HG02981 (cell line): ENCODE data around the gene DPP10.

Experiments used
- ATAC-seq: cut with Tn5 transposase; IDR thresholded peaks from one replicate; pipeline ENCODE4 v1.9.1; 2021; ENCODE audit warnings: mild to moderate bottlenecking, moderate library complexity; ENCODE audit not compliant: unreplicated experiment

The DPP10 gene

DNA sequence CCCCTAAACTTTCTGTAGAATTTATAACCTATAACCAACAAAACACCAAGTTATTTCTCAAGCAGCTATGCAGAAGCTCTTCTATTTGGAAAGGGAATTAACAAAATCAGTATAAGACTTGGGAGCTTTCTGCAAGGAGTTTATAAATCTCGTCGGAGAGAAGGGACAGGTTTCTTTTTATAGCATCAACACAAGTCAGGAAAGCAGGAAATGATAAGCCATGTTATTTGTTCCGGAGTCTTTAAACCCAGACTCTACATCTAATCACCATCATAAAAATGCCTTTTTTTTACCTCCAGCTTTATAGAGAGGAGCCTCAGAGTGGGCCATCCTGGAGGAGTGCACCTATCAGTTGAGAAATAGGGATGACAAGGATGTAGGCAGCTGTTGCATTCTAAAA lies 137.1 kb downstream of the DPP10 start:
- no peak for ATAC-seq

- ATAC-seq = no peak
Measured at GRCh38 chr2:114580691-114581090, 138.2 kb downstream of the DPP10 start.

GRCh38 chr2:114598329-114598728 lies 155.9 kb downstream of the DPP10 start:
- ATAC-seq = no peak

GRCh38 chr2:114609203-114609602 lies 166.8 kb downstream of the DPP10 start:
- no peak for ATAC-seq

GRCh38 chr2:114609801-114610200 lies 167.4 kb downstream of the DPP10 start:
- ATAC-seq = no peak

GRCh38 chr2:114610677-114611076 lies 168.2 kb downstream of the DPP10 start:
- no peak for ATAC-seq

- ATAC-seq = no peak
Measured at GRCh38 chr2:114614592-114614991, 172.2 kb downstream of the DPP10 start.

GRCh38 chr2:114628481-114628880 lies 186.0 kb downstream of the DPP10 start:
- ATAC-seq = no peak

- no peak for ATAC-seq
Measured at GRCh38 chr2:114631146-114631545, 188.7 kb downstream of the DPP10 start.

DNA sequence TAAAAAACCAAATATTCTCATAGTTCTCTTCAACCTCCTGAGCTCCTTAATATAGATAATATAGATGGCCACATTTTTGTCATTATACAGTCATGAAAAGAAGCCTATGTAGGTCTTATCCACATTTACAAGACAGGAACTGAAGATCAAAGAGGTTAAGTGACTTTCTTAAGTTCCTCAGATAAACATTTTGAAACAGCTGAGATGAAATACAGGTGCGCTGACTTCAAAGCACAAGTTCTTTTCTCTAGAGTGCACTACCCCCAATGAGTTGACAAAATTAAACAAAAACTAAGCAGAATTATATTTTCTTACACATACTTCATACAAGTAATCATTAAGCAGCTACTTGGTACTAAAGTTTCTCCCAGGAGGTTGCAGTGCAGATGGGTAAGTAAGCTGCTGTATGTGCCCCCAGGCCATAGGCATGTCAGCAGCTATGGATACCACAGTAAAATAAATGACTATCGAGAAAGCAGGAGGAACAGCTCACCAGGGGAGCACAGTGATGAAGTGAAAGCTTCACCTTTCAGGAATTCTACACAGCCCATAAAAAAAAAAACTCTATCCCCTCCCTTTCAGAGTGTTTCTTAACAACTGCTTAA lies 199.8 kb downstream of the DPP10 start:
- ATAC-seq = no peak

DNA sequence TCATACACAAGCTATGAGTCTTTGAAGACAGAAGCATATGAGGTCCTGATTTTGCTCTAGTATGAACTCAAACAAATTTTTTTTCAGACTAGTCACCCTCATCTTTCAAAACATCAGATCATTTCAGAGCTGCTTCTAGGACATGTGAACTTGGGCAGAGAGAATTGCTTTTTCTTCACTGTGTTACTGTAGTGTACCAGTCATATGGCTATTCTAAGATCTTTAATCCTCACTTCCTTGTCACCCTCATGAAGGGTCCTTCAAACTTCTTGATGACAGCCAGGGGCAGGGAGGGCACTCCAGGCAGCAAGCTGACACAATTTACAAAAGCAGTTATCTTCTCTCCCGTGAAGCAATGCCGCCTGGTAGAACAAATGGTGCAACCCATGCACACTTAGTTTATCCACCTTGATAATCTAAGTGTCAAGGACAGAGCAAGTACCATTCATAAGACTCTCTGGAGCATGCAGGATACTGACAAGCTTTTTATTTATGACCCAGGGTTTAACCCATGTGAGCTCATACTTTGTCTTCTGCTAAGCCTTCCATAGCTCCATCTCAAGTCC lies 200.6 kb downstream of the DPP10 start:
- ATAC-seq = no peak

- no peak for ATAC-seq
Measured at GRCh38 chr2:114651933-114652332, 209.5 kb downstream of the DPP10 start.

DNA sequence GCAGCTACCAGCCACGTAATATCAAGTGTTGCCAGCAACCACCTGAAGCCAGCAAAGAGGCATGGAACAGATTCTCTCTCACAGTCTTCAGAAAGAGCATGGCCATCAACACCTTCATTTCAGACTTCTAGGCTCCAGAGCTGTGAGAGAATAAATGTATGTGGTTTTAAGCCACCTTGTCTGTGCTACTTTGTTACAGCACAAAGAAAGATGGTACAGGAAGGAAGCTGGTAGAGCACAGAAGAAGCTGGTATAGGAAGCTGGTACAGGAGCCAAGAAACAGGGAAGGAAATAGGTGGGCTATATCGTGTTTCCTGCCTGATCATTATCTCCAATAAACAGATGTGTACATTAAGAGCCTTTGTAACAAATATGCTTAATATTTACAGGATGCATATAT lies 217.4 kb downstream of the DPP10 start:
- ATAC-seq = no peak

DNA sequence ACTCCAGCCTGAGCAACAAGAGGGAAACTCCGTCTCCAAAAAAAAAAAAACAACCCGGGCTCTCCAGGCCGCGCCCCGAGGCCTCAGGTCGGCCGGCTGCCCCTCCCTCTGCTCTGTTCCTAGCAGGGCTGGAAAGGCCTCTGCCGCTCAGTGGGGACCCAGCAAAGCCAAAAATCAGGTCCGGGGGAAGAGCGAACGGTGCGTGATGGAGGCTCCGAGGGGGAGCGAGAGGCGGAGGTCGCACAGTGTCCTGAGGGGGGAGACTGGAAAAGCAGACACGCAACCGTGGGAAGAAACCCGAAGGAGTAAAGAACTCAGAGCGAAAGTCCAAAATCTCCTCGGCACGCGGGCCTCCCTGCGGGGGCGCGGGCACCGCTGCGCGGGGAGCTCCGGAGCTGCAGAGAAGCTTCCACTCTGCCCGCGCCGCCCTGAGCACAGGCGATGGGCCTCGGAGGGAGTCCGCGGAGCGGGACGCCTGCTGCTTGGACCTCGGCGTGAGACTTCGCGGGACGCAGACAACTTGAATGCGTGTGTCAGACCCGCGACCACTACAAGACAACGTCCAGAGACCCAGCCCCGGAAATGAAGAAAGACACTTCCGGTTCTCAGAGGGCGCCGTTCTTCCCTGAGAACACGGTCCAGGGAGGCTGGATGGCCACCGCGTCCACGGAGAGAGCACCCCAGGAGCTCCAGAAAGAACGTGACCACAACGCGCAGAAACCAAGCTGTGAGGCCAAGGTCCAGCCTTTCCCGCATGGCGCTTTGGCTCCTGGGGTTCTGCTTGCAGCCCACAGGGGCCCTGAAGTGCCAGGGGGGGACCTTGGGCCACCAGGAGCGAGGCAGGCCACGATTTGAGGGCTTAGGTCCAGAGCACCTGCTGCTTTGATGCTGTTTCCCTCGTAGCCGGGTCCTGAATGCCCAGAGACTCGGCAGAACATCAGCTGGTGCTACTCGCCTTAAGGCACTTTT lies 219.8 kb downstream of the DPP10 start:
- no peak for ATAC-seq

DNA sequence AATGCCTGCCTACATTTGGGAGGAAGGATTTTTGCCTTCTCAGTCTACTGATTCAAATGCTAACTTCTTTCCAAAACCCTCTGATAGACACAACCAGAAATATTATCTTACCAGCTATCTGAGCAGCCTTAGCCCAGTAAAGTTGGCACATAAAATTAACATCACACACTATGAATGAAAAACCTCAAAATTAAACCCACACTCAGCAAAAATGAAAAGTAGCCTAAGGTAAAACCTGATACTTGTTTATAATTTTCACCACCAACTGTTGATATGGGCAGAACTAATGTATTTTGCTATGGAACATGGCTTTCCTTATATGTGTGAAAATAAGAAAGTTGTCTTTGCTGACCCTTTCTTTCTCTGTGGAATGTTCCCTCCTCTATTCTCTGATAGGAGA lies 226.0 kb downstream of the DPP10 start:
- ATAC-seq = no peak

GRCh38 chr2:114683251-114683650 lies 240.8 kb downstream of the DPP10 start:
- ATAC-seq = no peak

DNA sequence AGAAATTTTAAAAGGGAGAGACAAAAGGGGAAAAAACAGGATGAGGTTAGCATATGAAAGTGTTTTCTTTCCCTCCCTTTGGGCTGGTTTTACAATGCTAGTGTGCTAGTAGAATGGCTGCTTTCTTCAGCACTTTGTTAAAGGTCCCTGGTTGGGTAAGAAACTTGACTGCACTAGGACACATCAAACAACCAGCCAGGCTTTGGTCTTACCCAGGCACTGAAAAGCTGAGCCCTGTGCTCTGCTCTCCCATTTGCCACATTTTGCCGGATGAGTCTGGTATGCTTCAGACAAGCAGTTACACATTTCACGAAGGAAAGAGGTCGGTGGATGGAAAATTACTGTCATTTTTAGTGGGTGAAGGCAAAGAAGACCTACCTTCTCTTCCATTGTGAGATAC lies 242.0 kb downstream of the DPP10 start:
- ATAC-seq = no peak

- ATAC-seq = no peak
Measured at GRCh38 chr2:114685102-114685501, 242.7 kb downstream of the DPP10 start.

DNA sequence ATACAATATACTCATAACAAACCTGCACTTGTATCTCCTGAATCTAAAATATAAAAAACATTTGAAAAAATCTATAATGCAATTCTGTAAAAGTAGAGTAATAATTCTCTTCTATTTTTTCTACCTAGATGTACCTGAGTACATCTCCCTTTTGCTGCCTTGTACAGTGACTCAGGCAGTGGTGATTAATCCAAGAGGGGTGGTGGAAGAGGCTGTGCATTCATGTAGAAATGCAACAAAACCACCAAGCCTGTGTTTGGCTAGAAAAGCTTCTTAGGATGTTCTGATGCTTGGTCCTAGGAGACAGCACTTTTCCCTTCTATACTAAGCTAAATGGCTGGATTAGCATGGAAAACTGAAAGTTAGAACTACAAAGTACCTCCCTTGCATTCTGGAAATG lies 245.8 kb downstream of the DPP10 start:
- no peak for ATAC-seq

DNA sequence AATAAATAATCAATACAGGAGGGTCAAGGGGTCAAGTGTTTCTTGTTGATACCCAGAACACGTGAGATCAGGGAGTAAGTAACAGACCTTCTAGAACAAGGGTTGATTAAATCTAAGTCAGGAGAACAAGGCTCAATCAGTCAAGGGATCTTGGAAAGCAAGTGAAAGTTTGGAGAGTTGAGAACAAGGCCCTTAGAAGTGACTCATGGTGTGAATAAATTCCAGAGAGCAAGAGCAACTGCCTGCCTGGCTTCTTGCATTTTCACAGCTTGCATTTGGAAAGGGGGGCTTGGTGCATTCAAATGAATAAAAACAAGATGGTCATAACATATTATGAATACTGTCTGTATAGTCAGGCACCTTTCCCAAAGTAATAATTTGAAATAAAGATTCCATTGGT lies 256.1 kb downstream of the DPP10 start:
- no peak for ATAC-seq

GRCh38 chr2:114699423-114699944 lies 257.0 kb downstream of the DPP10 start:
- ATAC-seq = no peak

DNA sequence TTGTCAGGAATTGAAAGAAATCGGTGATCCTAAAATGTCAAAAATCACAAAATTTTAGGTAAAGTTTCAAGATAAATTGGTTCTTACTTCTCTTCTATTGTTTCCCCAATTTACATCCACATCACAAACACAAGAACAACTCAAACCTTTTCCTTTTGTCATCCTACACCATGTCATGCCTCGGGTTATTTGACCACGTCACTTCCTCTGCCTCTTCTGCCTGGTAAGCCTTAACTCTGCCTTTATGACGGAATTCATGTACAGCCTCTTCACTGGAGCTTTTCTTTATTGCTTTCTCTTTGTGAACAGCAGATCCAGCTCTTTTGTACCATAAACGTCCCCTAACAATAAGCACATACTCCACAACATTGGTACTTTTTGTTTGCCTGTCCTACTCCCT lies 258.0 kb downstream of the DPP10 start:
- no peak for ATAC-seq
